ENCODE measurements around the gene TMSB10. TPM values are rescaled to one million over a fixed set of nuclear protein-coding genes. Genes with fewer than 3 reads are reported as not detected.
A peak's percentile ranks its signal among the peaks of the same experiment; 100 is the strongest.
"Not testable (repeated sequence)": the region's sequence is repeated elsewhere in the genome, so short reads cannot be mapped to it uniquely, and the experiment has no call there.

Gene TMSB10
- total RNA-seq, 2 experiments from 2014 or later = 3,578 to 3,807 TPM

GRCh38 chr2:84873350-84873749 is 32.1 kb upstream of the TMSB10 start:
- peaks cover 41% of the 10 kb centered on the region for H3K4me1 Mint-ChIP-seq
- DNase-seq (no peak), ATAC-seq (no peak)
- no peaks in the 10 kb centered on the region for H3K27me3 Mint-ChIP-seq
- no peaks in the 10 kb centered on the region for H3K9me3 Mint-ChIP-seq (ENCODE audit: low read depth)
- CTCF ChIA-PET = interaction anchor here (3.4 kb wide), 1 partner anchor 52 kb away, joined by 19 read pairs; no protein-coding TSS in a partner anchor
- no peak overlapping the region for H3K27ac Mint-ChIP-seq
- no peak overlapping the region for H3K4me3 Mint-ChIP-seq
- peaks cover 26% of the 10 kb centered on the region for H3K36me3 Mint-ChIP-seq

GRCh38 chr2:84874381-84875212 is 30.9 kb upstream of the TMSB10 start:
- no peaks in the 10 kb centered on the region for H3K27me3 Mint-ChIP-seq
- CTCF ChIA-PET = interaction anchor here (1.0 to 10.7 kb wide), 3 partner anchors 34 to 133 kb away, joined by 3 to 143 read pairs (median 4); no protein-coding TSS in a partner anchor
- H3K4me3 Mint-ChIP-seq = no peak overlapping the region
- no peak overlapping the region for H3K27ac Mint-ChIP-seq
- DNase-seq (no peak), ATAC-seq (no peak)
- peaks cover 51% of the 10 kb centered on the region for H3K4me1 Mint-ChIP-seq
- no peaks in the 10 kb centered on the region for H3K9me3 Mint-ChIP-seq (ENCODE audit: low read depth)
- peaks cover 26% of the 10 kb centered on the region for H3K36me3 Mint-ChIP-seq

GRCh38 chr2:84875213-84875560 is 30.3 kb upstream of the TMSB10 start:
- H3K27me3 Mint-ChIP-seq = no peaks in the 10 kb centered on the region
- peaks cover 23% of the 10 kb centered on the region for H3K36me3 Mint-ChIP-seq
- ATAC-seq = no peak
- H3K4me3 Mint-ChIP-seq = no peak overlapping the region
- H3K9me3 Mint-ChIP-seq (ENCODE audit: low read depth) = no peaks in the 10 kb centered on the region
- H3K4me1 Mint-ChIP-seq = peaks cover 51% of the 10 kb centered on the region
- no peak overlapping the region for H3K27ac Mint-ChIP-seq
- CTCF ChIA-PET = interaction anchor here (1.4 to 10.7 kb wide), 3 partner anchors 49 to 381 kb away, joined by 3 to 143 read pairs (median 4); no protein-coding TSS in a partner anchor
- DNase-seq = no peak

- DNase-seq; H3K9me3 Mint-ChIP-seq (ENCODE audit: low read depth); ATAC-seq; H3K27me3 Mint-ChIP-seq; H3K27ac Mint-ChIP-seq; H3K4me3 Mint-ChIP-seq: not testable (repeated sequence)
- peaks cover 20% of the 10 kb centered on the region for H3K36me3 Mint-ChIP-seq
- CTCF ChIA-PET = interaction anchor here (1.4 to 10.7 kb wide), 3 partner anchors 48 to 382 kb away, joined by 3 to 143 read pairs (median 4); no protein-coding TSS in a partner anchor
- peaks cover 49% of the 10 kb centered on the region for H3K4me1 Mint-ChIP-seq
Measured at GRCh38 chr2:84875619-84876018, 29.8 kb upstream of the TMSB10 start.

- Mint-ChIP-seq H3K27ac (no peak overlapping the region), H3K36me3 (peaks cover 19% of the 10 kb centered on the region), H3K27me3 (no peaks in the 10 kb centered on the region), H3K9me3 (ENCODE audit: low read depth) (no peaks in the 10 kb centered on the region), H3K4me3 (no peak overlapping the region), H3K4me1 (peaks cover 49% of the 10 kb centered on the region)
- CTCF ChIA-PET = interaction anchor here (1.6 to 10.7 kb wide), 3 partner anchors 11 to 383 kb away, joined by 3 to 143 read pairs (median 6); no protein-coding TSS in a partner anchor
- DNase-seq (peak; percentile 4), ATAC-seq (no peak)
Measured at GRCh38 chr2:84876369-84876768, 29.1 kb upstream of the TMSB10 start.

- ATAC-seq (no peak), DNase-seq (no peak)
- Mint-ChIP-seq H3K36me3 (peaks cover 16% of the 10 kb centered on the region), H3K27ac (no peak overlapping the region), H3K27me3 (no peaks in the 10 kb centered on the region), H3K4me3 (no peak overlapping the region), H3K9me3 (ENCODE audit: low read depth) (no peaks in the 10 kb centered on the region), H3K4me1 (peaks cover 61% of the 10 kb centered on the region)
- CTCF ChIA-PET = interaction anchor here (1.4 to 10.7 kb wide), 2 partner anchors 15 to 45 kb away, joined by 3 to 143 read pairs; no protein-coding TSS in a partner anchor
Measured at GRCh38 chr2:84878459-84878858, 27.0 kb upstream of the TMSB10 start.

- CTCF ChIA-PET = interaction anchor here (1.4 to 10.7 kb wide), 4 partner anchors 10 to 45 kb away, joined by 3 to 143 read pairs (median 8); no protein-coding TSS in a partner anchor
- Mint-ChIP-seq H3K9me3 (ENCODE audit: low read depth) (no peaks in the 10 kb centered on the region), H3K4me3 (peak overlapping the region; percentile 92), H3K27me3 (no peaks in the 10 kb centered on the region), H3K27ac (no peak overlapping the region), H3K36me3 (peaks cover 12% of the 10 kb centered on the region), H3K4me1 (peaks cover 61% of the 10 kb centered on the region)
- DNase-seq (no peak), ATAC-seq (no peak)
Measured at GRCh38 chr2:84878896-84879583, 26.4 kb upstream of the TMSB10 start.

GRCh38 chr2:84879584-84880394 is 25.7 kb upstream of the TMSB10 start:
- DNase-seq (peak; percentile 41), ATAC-seq (no peak)
- CTCF ChIA-PET = interaction anchor here (1.1 to 10.7 kb wide), 12 partner anchors 9 to 364 kb away, joined by 3 to 143 read pairs (median 10); partner anchors contain the start of gene TMSB10
- peak overlapping the region; percentile 92 for H3K4me3 Mint-ChIP-seq
- no peaks in the 10 kb centered on the region for H3K27me3 Mint-ChIP-seq
- no peaks in the 10 kb centered on the region for H3K9me3 Mint-ChIP-seq (ENCODE audit: low read depth)
- peaks cover 6% of the 10 kb centered on the region for H3K36me3 Mint-ChIP-seq
- peaks cover 53% of the 10 kb centered on the region for H3K4me1 Mint-ChIP-seq
- H3K27ac Mint-ChIP-seq = peak overlapping the region; percentile 87

- H3K4me1 Mint-ChIP-seq = peaks cover 48% of the 10 kb centered on the region
- peak overlapping the region; percentile 87 for H3K27ac Mint-ChIP-seq
- H3K27me3 Mint-ChIP-seq = no peaks in the 10 kb centered on the region
- DNase-seq = no peak
- H3K4me3 Mint-ChIP-seq = peak overlapping the region; percentile 92
- peaks cover 4% of the 10 kb centered on the region for H3K36me3 Mint-ChIP-seq
- CTCF ChIA-PET = interaction anchor here (1.1 to 10.7 kb wide), 12 partner anchors 9 to 365 kb away, joined by 3 to 143 read pairs (median 10); partner anchors contain the start of gene TMSB10
- ATAC-seq = no peak
- H3K9me3 Mint-ChIP-seq (ENCODE audit: low read depth) = no peaks in the 10 kb centered on the region
Measured at GRCh38 chr2:84880395-84880644, 25.1 kb upstream of the TMSB10 start.

GRCh38 chr2:84880645-84881521 is 24.6 kb upstream of the TMSB10 start, which contains the start of gene TRABD2A:
Gene TRABD2A (minus strand): TSS chr2:84881084. CDS start chr2:84881039, 45 bp downstream.
- Mint-ChIP-seq H3K4me1 (peaks cover 46% of the 10 kb centered on the region), H3K27ac (peak within 1 kb of the TSS; percentile 89), H3K27me3 (no peaks in the 10 kb centered on the region), H3K9me3 (ENCODE audit: low read depth) (no peaks in the 10 kb centered on the region), H3K4me3 (peak within 1 kb of the TSS; percentile 92), H3K36me3 (peaks cover 2% of the 10 kb centered on the region)
- peak; percentile 72 for DNase-seq
- ATAC-seq = peak; percentile 57
- CTCF ChIA-PET = interaction anchor here (1.1 to 10.7 kb wide), 17 partner anchors 8 to 366 kb away, joined by 3 to 143 read pairs (median 6); partner anchors contain the start of gene TMSB10

GRCh38 chr2:84881581-84882413 is 23.7 kb upstream of the TMSB10 start:
- no peaks in the 10 kb centered on the region for H3K36me3 Mint-ChIP-seq
- peak overlapping the region; percentile 92 for H3K4me3 Mint-ChIP-seq
- H3K27ac Mint-ChIP-seq = peak overlapping the region; percentile 89
- no peaks in the 10 kb centered on the region for H3K9me3 Mint-ChIP-seq (ENCODE audit: low read depth)
- CTCF ChIA-PET = interaction anchor here (0.5 to 10.7 kb wide), 23 partner anchors 10 to 423 kb away, joined by 3 to 143 read pairs (median 4); partner anchors contain the start of genes SUCLG1 and TMSB10
- ATAC-seq (peak; percentile 77), DNase-seq (peak; percentile 94)
- peaks cover 46% of the 10 kb centered on the region for H3K4me1 Mint-ChIP-seq
- no peaks in the 10 kb centered on the region for H3K27me3 Mint-ChIP-seq

Measured in activated CD8-positive, alpha-beta memory T cell treated with anti-CD3 and anti-CD28 coated beads, Interleukin-2, amount 10 ng/mL, durations not matched to agents 7 days and 5 days (primary cell).